Lower leg skin (tissue), 4 donors: ENCODE data around the gene GRID2IP. TPM values are rescaled to one million over a fixed set of nuclear protein-coding genes. Genes with fewer than 3 reads are reported as not detected.

Experiments used
- DNase-seq, 2 donors: peaks; one replicate each; pipeline ENCODE4 v3.0.0-alpha.2; 2019; ENCODE audit warnings: low spot score in 2 of 2
- H3K4me3 ChIP-seq: fragments of 200-600 bp; sonication (generic); 2 replicates; pipeline ENCODE4 v1.5.1; 2017; ENCODE audit warnings: mild to moderate bottlenecking, low read depth; ENCODE audit not compliant: poor library complexity, severe bottlenecking
- CTCF ChIP-seq, 3 donors: fragments of 450-650 bp; IDR thresholded peaks; one replicate each; pipeline ENCODE4 v1.5.1; 2016; ENCODE audit warnings: antibody characterized with exemption in 3 of 3, mild to moderate bottlenecking in 3 of 3, moderate library complexity in 2 of 3
- POLR2A ChIP-seq, 2 donors: fragments of 450-650 bp; IDR thresholded peaks; one replicate each; pipeline ENCODE4 v1.6.1; 2016 to 2017; ENCODE audit warnings: antibody characterized with exemption in 2 of 2, mild to moderate bottlenecking in 1 of 2, moderate library complexity in 1 of 2
- WGBS, 2 donors: methylation state at CpG; one replicate each; pipeline ENCODE4 v1.1.5; 2018; 5-methylcytosine and 5-hydroxymethylcytosine counted together
- intact Hi-C: fragments of 100-400 bp; cut with DNase I; formaldehyde crosslinking; loops from one replicate; pipeline ENCODE4 v1.15.0; 2023; ENCODE audit warnings: low total_unique reads
- total RNA-seq, 4 donors: library from RNA; depleted of rRNA; stranded (reverse); fragments of >200 nt; gene quantifications; one replicate each; pipeline ENCODE4 v1.1.0, GENCODE V29; 2016

Gene GRID2IP
- total RNA-seq, 4 donors from 2014 or later, result 0.49 to 2.2 (median 0.64) TPM

- intact Hi-C loops, result no loop called here
- 63 to 67% methylated on average over 12 of the region's 12 CpGs for WGBS, 2 donors
- no peak for DNase-seq
- H3K4me3 ChIP-seq, result no peak overlapping the region
- no peak for TF ChIP-seq CTCF (IDR thresholded peaks at IDR 0.05)
- TF ChIP-seq POLR2A (IDR thresholded peaks at IDR 0.05), result no peak
Measured at GRCh38 chr7:6563936-6564770, 12.9 kb upstream of the GRID2IP start.

- 96 to 100% methylated on average over 1 of the region's 1 CpG for WGBS, 2 donors
- intact Hi-C loops, result no loop called here
- H3K4me3 ChIP-seq, result no peak overlapping the region
- no peak for DNase-seq
- TF ChIP-seq CTCF (IDR thresholded peaks at IDR 0.05) (no peak), POLR2A (IDR thresholded peaks at IDR 0.05) (no peak)
Measured at GRCh38 chr7:6562106-6562505, 10.8 kb upstream of the GRID2IP start.

GRCh38 chr7:6559896-6560295 lies 8.6 kb upstream of the GRID2IP start:
- DNase-seq, result no peak

GRCh38 chr7:6558837-6559236 lies 7.6 kb upstream of the GRID2IP start:
- TF ChIP-seq POLR2A (IDR thresholded peaks at IDR 0.05) (no peak), CTCF (IDR thresholded peaks at IDR 0.05) (no peak)
- intact Hi-C loops, result no loop called here
- DNase-seq, result no peak
- 48 to 55% methylated on average over 6 of the region's 6 CpGs for WGBS, 2 donors
- no peak overlapping the region for H3K4me3 ChIP-seq

More at GRCh38 chr7:6559896-6560295, 8.6 kb upstream of the GRID2IP start:
- no peak overlapping the region for H3K4me3 ChIP-seq
- intact Hi-C loops, result no loop called here
- 41 to 46% methylated on average over 3 of the region's 3 CpGs for WGBS, 2 donors
- no peak for TF ChIP-seq POLR2A (IDR thresholded peaks at IDR 0.05)
- TF ChIP-seq CTCF (IDR thresholded peaks at IDR 0.05), result no peak

GRCh38 chr7:6556196-6556595 lies 4.9 kb upstream of the GRID2IP start:
- DNase-seq, result no peak
- intact Hi-C loops, result no loop called here
- H3K4me3 ChIP-seq, result no peak overlapping the region
- WGBS, 2 donors, result 60 to 67% methylated on average over 5 to 6 of the region's 6 CpGs
- TF ChIP-seq POLR2A (IDR thresholded peaks at IDR 0.05) (no peak), CTCF (IDR thresholded peaks at IDR 0.05) (no peak)
